ENCODE measurements around the gene INTS6. TPM values are rescaled to one million over a fixed set of nuclear protein-coding genes. Genes with fewer than 3 reads are reported as not detected.

The INTS6 gene
- total RNA-seq, 2 experiments from 2014 or later = 45.6 to 58.7 TPM

DNA sequence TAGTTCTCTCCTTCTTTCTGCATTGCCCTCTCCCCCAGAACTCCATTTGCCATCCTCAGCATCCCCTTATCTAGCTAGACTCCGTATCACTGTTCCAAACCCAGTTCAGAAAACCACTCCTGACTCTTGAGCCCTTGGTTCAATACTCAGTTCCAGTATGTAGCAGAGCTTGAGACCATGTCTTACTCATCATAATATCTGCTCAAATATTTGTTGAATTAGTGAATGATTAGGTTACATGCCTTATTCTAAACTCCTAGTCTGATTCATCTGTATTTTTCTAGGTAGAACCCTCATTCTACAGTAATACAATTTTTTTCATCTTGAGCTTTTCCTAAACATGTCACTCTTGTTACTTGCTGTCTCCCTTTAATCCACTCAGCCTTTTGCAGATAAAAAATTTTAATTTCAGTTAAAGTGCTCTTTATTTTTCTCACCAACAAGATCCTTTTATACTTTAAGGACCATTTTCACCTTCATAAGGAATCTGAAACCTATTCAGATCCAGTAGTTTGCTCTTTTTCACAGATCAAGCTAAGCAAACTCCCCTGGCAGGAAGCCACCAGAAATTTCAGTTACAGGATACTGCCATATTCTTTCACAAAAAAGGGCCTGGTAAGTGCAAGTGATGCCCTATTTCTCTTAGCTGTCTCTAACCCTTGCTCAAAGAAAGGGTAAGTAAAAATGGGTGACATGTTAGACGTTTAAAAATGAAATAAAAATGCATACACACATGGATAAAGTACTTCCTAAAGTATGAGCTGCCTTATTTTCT, 23.1 kb upstream of the INTS6 start:
- POLR2A ChIA-PET = interaction anchor here (0.5 to 1.5 kb wide), 8 partner anchors 10 to 405 kb away, joined by 3 to 4 read pairs (median 3); no protein-coding TSS in a partner anchor
- no peak overlapping the region for H3K27ac ChIP-seq (ENCODE audit: low read depth, low read length, poor library complexity, severe bottlenecking)
- H3K9me3 ChIP-seq (ENCODE audit: low read length) = no peaks in the 10 kb centered on the region
- H4K20me1 ChIP-seq (ENCODE audit: insufficient read depth, low read length) = no peaks in the 10 kb centered on the region
- CTCF ChIA-PET (ENCODE audit: unreplicated experiment) = no interaction called here
- H2AFZ ChIP-seq (ENCODE audit: low read length) = no peak overlapping the region
- no peaks in the 10 kb centered on the region for H3K4me1 ChIP-seq (ENCODE audit: insufficient read depth, low read length, poor library complexity, severe bottlenecking)
- no TSS peak for BruUV-seq (replicated peaks)
- no peak for DNase-seq (ENCODE audit: low spot score)
- no peak overlapping the region for H3K4me3 ChIP-seq (ENCODE audit: low read depth, low read length, poor library complexity, severe bottlenecking)
- TF ChIP-seq, protein P1, sequence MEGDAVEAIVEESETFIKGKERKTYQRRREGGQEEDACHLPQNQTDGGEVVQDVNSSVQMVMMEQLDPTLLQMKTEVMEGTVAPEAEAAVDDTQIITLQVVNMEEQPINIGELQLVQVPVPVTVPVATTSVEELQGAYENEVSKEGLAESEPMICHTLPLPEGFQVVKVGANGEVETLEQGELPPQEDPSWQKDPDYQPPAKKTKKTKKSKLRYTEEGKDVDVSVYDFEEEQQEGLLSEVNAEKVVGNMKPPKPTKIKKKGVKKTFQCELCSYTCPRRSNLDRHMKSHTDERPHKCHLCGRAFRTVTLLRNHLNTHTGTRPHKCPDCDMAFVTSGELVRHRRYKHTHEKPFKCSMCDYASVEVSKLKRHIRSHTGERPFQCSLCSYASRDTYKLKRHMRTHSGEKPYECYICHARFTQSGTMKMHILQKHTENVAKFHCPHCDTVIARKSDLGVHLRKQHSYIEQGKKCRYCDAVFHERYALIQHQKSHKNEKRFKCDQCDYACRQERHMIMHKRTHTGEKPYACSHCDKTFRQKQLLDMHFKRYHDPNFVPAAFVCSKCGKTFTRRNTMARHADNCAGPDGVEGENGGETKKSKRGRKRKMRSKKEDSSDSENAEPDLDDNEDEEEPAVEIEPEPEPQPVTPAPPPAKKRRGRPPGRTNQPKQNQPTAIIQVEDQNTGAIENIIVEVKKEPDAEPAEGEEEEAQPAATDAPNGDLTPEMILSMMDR (conservative IDR thresholded peaks at IDR 0.05; ENCODE audit: low read length) = no peak
- no peak for TF ChIP-seq EZH2phosphoT487 (IDR thresholded peaks at IDR 0.05; ENCODE audit: borderline replicate concordance, low read depth, low read length)
- no peak overlapping the region for H3K4me2 ChIP-seq (ENCODE audit: low read length)
- no peaks in the 10 kb centered on the region for H3K36me3 ChIP-seq (ENCODE audit: insufficient read depth, low read length)
- no peaks in the 10 kb centered on the region for H3K79me2 ChIP-seq (ENCODE audit: insufficient read depth, low read depth, low read length)
- intact Hi-C loops (cut with micrococcal nuclease; ENCODE audit: unreplicated experiment) = no loop called here
- no peaks in the 10 kb centered on the region for H3K9me2 ChIP-seq (ENCODE audit: insufficient read depth, low read length)

DNA sequence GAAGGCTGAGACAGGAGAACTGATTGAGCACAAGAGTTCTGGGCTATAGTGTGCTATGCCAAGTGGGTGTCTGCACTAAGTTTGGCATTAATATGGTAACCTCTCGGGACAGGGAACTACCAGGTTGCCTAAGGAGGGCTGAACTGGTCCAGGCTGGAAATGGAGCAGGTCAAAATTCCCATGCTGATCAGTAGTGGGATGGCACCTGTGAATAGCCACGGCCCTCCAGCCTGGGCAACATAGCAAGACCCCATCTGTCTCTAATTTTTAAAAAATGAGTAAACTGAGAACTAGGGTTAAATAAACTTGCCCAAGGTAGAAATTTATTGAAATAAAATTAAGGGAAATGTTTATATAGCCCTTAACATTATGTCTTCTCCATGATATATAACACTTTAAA, 17.0 kb upstream of the INTS6 start:
- H3K9me3 ChIP-seq (ENCODE audit: low read length) = no peaks in the 10 kb centered on the region
- DNase-seq (ENCODE audit: low spot score) = no peak
- intact Hi-C loops (cut with micrococcal nuclease; ENCODE audit: unreplicated experiment) = no loop called here
- no peak overlapping the region for H2AFZ ChIP-seq (ENCODE audit: low read length)
- POLR2A ChIA-PET = no interaction called here
- no peaks in the 10 kb centered on the region for H3K36me3 ChIP-seq (ENCODE audit: insufficient read depth, low read length)
- BruUV-seq (replicated peaks) = no TSS peak
- no peaks in the 10 kb centered on the region for H3K4me1 ChIP-seq (ENCODE audit: insufficient read depth, low read length, poor library complexity, severe bottlenecking)
- no peak overlapping the region for H3K4me3 ChIP-seq (ENCODE audit: low read depth, low read length, poor library complexity, severe bottlenecking)
- H4K20me1 ChIP-seq (ENCODE audit: insufficient read depth, low read length) = no peaks in the 10 kb centered on the region
- no peaks in the 10 kb centered on the region for H3K79me2 ChIP-seq (ENCODE audit: insufficient read depth, low read depth, low read length)
- CTCF ChIA-PET (ENCODE audit: unreplicated experiment) = no interaction called here
- no peaks in the 10 kb centered on the region for H3K9me2 ChIP-seq (ENCODE audit: insufficient read depth, low read length)
- H3K4me2 ChIP-seq (ENCODE audit: low read length) = no peak overlapping the region
- no peak overlapping the region for H3K27ac ChIP-seq (ENCODE audit: low read depth, low read length, poor library complexity, severe bottlenecking)
- no peak for TF ChIP-seq EZH2phosphoT487 (IDR thresholded peaks at IDR 0.05; ENCODE audit: borderline replicate concordance, low read depth, low read length)
- TF ChIP-seq, protein P1 (conservative IDR thresholded peaks at IDR 0.05; ENCODE audit: low read length) = no peak

DNA sequence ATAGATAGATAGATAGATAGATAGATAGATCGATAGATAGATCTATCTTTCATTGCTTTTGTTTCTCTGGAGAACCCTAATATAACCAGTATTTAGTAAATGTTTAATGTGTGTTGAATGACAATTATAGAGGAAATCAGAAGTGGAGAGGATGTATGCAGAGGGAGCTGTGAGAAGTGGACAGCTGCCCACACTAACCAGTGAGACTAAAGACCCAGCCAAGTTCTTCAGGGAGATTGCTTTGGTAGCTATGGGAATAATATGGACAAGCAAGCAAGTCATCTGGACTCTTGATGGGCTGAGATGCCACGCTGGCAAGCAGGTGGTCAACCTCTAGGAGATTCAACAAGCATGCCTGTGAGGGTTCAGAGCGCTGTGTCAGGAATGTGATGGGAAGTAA, 14.9 kb upstream of the INTS6 start:
- no peak overlapping the region for H3K4me2 ChIP-seq (ENCODE audit: low read length)
- H3K27ac ChIP-seq (ENCODE audit: low read depth, low read length, poor library complexity, severe bottlenecking) = no peak overlapping the region
- ChIA-PET CTCF (ENCODE audit: unreplicated experiment) (no interaction called here), POLR2A (no interaction called here)
- no peak for TF ChIP-seq EZH2phosphoT487 (IDR thresholded peaks at IDR 0.05; ENCODE audit: borderline replicate concordance, low read depth, low read length)
- TF ChIP-seq, protein P1 (conservative IDR thresholded peaks at IDR 0.05; ENCODE audit: low read length) = no peak
- H3K4me1 ChIP-seq (ENCODE audit: insufficient read depth, low read length, poor library complexity, severe bottlenecking) = no peaks in the 10 kb centered on the region
- no peaks in the 10 kb centered on the region for H3K9me2 ChIP-seq (ENCODE audit: insufficient read depth, low read length)
- DNase-seq (ENCODE audit: low spot score) = no peak
- H3K79me2 ChIP-seq (ENCODE audit: insufficient read depth, low read depth, low read length) = no peaks in the 10 kb centered on the region
- no peaks in the 10 kb centered on the region for H3K9me3 ChIP-seq (ENCODE audit: low read length)
- intact Hi-C loops (cut with micrococcal nuclease; ENCODE audit: unreplicated experiment) = no loop called here
- no peaks in the 10 kb centered on the region for H3K36me3 ChIP-seq (ENCODE audit: insufficient read depth, low read length)
- no peak overlapping the region for H2AFZ ChIP-seq (ENCODE audit: low read length)
- no peaks in the 10 kb centered on the region for H4K20me1 ChIP-seq (ENCODE audit: insufficient read depth, low read length)
- no TSS peak for BruUV-seq (replicated peaks)
- no peak overlapping the region for H3K4me3 ChIP-seq (ENCODE audit: low read depth, low read length, poor library complexity, severe bottlenecking)

All from OCI-LY7 (cell line).